Stimulated activated effector memory CD8-positive, alpha-beta T cell treated with anti-CD3 and anti-CD28 coated beads, Interleukin-12 subunit alpha, Interleukin-12 subunit beta, amount 100 ng/mL, for 72 hours (primary cell): Measurements from ENCODE around the gene ERVH48-1.
"Not testable (repeated sequence)": the region's sequence is repeated elsewhere in the genome, so short reads cannot be mapped to it uniquely, and the experiment has no call there.

Experiments used
- ATAC-seq: fragments of 150-1000 bp; cut with Tn5 transposase; 2 replicates; pipeline ENCODE4 v1.10.0; 2021
- DNase-seq, 2 donors: peaks; one replicate each; pipeline ENCODE4 v3.0.0; 2021 to 2022; ENCODE audit warnings: low spot score in 2 of 2
- H3K27ac Mint-ChIP-seq: one replicate; pipeline ENCODE4 v1.8.0; 2022; ENCODE audit warnings: mild to moderate bottlenecking, mixed read lengths
- H3K36me3 Mint-ChIP-seq: one replicate; pipeline ENCODE4 v1.8.0; 2022; ENCODE audit warnings: mild to moderate bottlenecking, mixed read lengths
- H3K4me1 Mint-ChIP-seq: one replicate; pipeline ENCODE4 v1.8.0; 2022; ENCODE audit warnings: mixed read lengths
- H3K4me3 Mint-ChIP-seq: one replicate; pipeline ENCODE4 v1.8.0; 2022; ENCODE audit warnings: mild to moderate bottlenecking, mixed read lengths
- H3K9me3 Mint-ChIP-seq: one replicate; pipeline ENCODE4 v1.8.0; 2022; ENCODE audit warnings: mixed read lengths

The ERVH48-1 gene

GRCh38 chr21:42956824-42957630, 31.6 kb upstream of the ERVH48-1 start:
- DNase-seq: no peak
- Mint-ChIP-seq H3K4me3 (no peak overlapping the region), H3K9me3 (no peaks in the 10 kb centered on the region), H3K36me3 (no peaks in the 10 kb centered on the region), H3K4me1 (peaks cover 6% of the 10 kb centered on the region), H3K27ac (no peak overlapping the region)
- peak; percentile 98 for ATAC-seq

GRCh38 chr21:42951193-42951592, 25.8 kb upstream of the ERVH48-1 start:
- not testable (repeated sequence) for H3K9me3 Mint-ChIP-seq, ATAC-seq, H3K27ac Mint-ChIP-seq, H3K4me3 Mint-ChIP-seq, DNase-seq, H3K36me3 Mint-ChIP-seq
- H3K4me1 Mint-ChIP-seq: peaks cover 14% of the 10 kb centered on the region

GRCh38 chr21:42949094-42949755, 23.8 kb upstream of the ERVH48-1 start:
- not testable (repeated sequence) for H3K36me3 Mint-ChIP-seq, H3K4me3 Mint-ChIP-seq, ATAC-seq, H3K9me3 Mint-ChIP-seq, DNase-seq, H3K27ac Mint-ChIP-seq
- peaks cover 14% of the 10 kb centered on the region for H3K4me1 Mint-ChIP-seq

GRCh38 chr21:42942244-42942643, 16.8 kb upstream of the ERVH48-1 start:
- Mint-ChIP-seq H3K9me3 (no peaks in the 10 kb centered on the region), H3K27ac (peak overlapping the region; percentile 10), H3K36me3 (no peaks in the 10 kb centered on the region), H3K4me1 (no peaks in the 10 kb centered on the region), H3K4me3 (no peak overlapping the region)
- no peak for ATAC-seq
- DNase-seq: no peak

GRCh38 chr21:42941696-42942085, 16.3 kb upstream of the ERVH48-1 start:
- Mint-ChIP-seq H3K4me3 (no peak overlapping the region), H3K27ac (no peak overlapping the region), H3K9me3 (no peaks in the 10 kb centered on the region), H3K36me3 (no peaks in the 10 kb centered on the region), H3K4me1 (no peaks in the 10 kb centered on the region)
- ATAC-seq (no peak), DNase-seq (no peak)

- no peak for ATAC-seq
- no peaks in the 10 kb centered on the region for H3K9me3 Mint-ChIP-seq
- no peaks in the 10 kb centered on the region for H3K36me3 Mint-ChIP-seq
- DNase-seq: no peak
- H3K4me1 Mint-ChIP-seq: no peaks in the 10 kb centered on the region
- H3K4me3 Mint-ChIP-seq: no peak overlapping the region
- no peak overlapping the region for H3K27ac Mint-ChIP-seq
Measured at GRCh38 chr21:42939582-42940413, 14.4 kb upstream of the ERVH48-1 start.

- H3K4me1 Mint-ChIP-seq: not testable (repeated sequence)
Measured at GRCh38 chr21:42938606-42938995, 13.2 kb upstream of the ERVH48-1 start.

GRCh38 chr21:42937960-42938605, 12.7 kb upstream of the ERVH48-1 start:
- DNase-seq (no peak), ATAC-seq (no peak)
- H3K27ac Mint-ChIP-seq: no peak overlapping the region
- H3K4me3 Mint-ChIP-seq: no peak overlapping the region
- H3K36me3 Mint-ChIP-seq: no peaks in the 10 kb centered on the region
- H3K4me1 Mint-ChIP-seq: no peaks in the 10 kb centered on the region
- no peaks in the 10 kb centered on the region for H3K9me3 Mint-ChIP-seq

More at GRCh38 chr21:42938606-42938995, 13.2 kb upstream of the ERVH48-1 start:
- not testable (repeated sequence) for DNase-seq, H3K4me3 Mint-ChIP-seq, H3K27ac Mint-ChIP-seq, H3K9me3 Mint-ChIP-seq, ATAC-seq, H3K36me3 Mint-ChIP-seq

GRCh38 chr21:42937034-42937940, 11.9 kb upstream of the ERVH48-1 start:
- H3K36me3 Mint-ChIP-seq, H3K9me3 Mint-ChIP-seq, H3K27ac Mint-ChIP-seq, DNase-seq, H3K4me3 Mint-ChIP-seq, H3K4me1 Mint-ChIP-seq, ATAC-seq: not testable (repeated sequence)

- not testable (repeated sequence) for H3K4me3 Mint-ChIP-seq, H3K27ac Mint-ChIP-seq, H3K4me1 Mint-ChIP-seq
Measured at GRCh38 chr21:42936360-42936759, 10.9 kb upstream of the ERVH48-1 start.

GRCh38 chr21:42933973-42934372, 8.5 kb upstream of the ERVH48-1 start:
- DNase-seq: not testable (repeated sequence)

More at GRCh38 chr21:42936360-42936759, 10.9 kb upstream of the ERVH48-1 start:
- not testable (repeated sequence) for H3K36me3 Mint-ChIP-seq, H3K9me3 Mint-ChIP-seq, ATAC-seq, DNase-seq

GRCh38 chr21:42933137-42933970, 7.9 kb upstream of the ERVH48-1 start:
- H3K4me1 Mint-ChIP-seq, H3K9me3 Mint-ChIP-seq, DNase-seq, H3K27ac Mint-ChIP-seq, ATAC-seq, H3K36me3 Mint-ChIP-seq, H3K4me3 Mint-ChIP-seq: not testable (repeated sequence)

More at GRCh38 chr21:42933973-42934372, 8.5 kb upstream of the ERVH48-1 start:
- not testable (repeated sequence) for ATAC-seq, H3K27ac Mint-ChIP-seq, H3K9me3 Mint-ChIP-seq, H3K36me3 Mint-ChIP-seq, H3K4me3 Mint-ChIP-seq, H3K4me1 Mint-ChIP-seq

- H3K9me3 Mint-ChIP-seq, H3K27ac Mint-ChIP-seq, H3K4me3 Mint-ChIP-seq, H3K36me3 Mint-ChIP-seq, ATAC-seq, H3K4me1 Mint-ChIP-seq, DNase-seq: not testable (repeated sequence)
Measured at GRCh38 chr21:42932378-42933136, 7.1 kb upstream of the ERVH48-1 start.
